IPS-20b (cell line): ENCODE data around the gene FBXW8.

Source experiments
- H3K27ac ChIP-seq: one replicate; pipeline ENCODE4 v1.5.1; 2013; ENCODE audit warnings: low read length
- H3K27me3 ChIP-seq: 2 replicates; pipeline ENCODE4 v1.6.1; 2013; ENCODE audit warnings: mild to moderate bottlenecking, low read length, inconsistent platforms; ENCODE audit not compliant: insufficient read depth
- H3K36me3 ChIP-seq: 2 replicates; pipeline ENCODE4 v1.6.1; 2013; ENCODE audit warnings: low read depth, mild to moderate bottlenecking, inconsistent platforms, low read length, moderate library complexity; ENCODE audit not compliant: insufficient read depth
- H3K4me1 ChIP-seq: 2 replicates; pipeline ENCODE4 v1.6.1; 2013; ENCODE audit warnings: mild to moderate bottlenecking, control low read depth, inconsistent platforms, low read length, moderate library complexity; ENCODE audit not compliant: insufficient read depth
- H3K4me3 ChIP-seq: 2 replicates; pipeline ENCODE4 v1.5.1; 2013; ENCODE audit warnings: mild to moderate bottlenecking, low read length, inconsistent platforms
- H3K9ac ChIP-seq: 2 replicates; pipeline ENCODE4 v1.6.1; 2013; ENCODE audit warnings: low read depth, mild to moderate bottlenecking, inconsistent platforms, low read length, moderate library complexity
- H3K9me3 ChIP-seq: 2 replicates; pipeline ENCODE4 v1.6.1; 2013; ENCODE audit warnings: mild to moderate bottlenecking, low read depth, low read length, inconsistent platforms; ENCODE audit not compliant: insufficient read depth

The FBXW8 gene

DNA sequence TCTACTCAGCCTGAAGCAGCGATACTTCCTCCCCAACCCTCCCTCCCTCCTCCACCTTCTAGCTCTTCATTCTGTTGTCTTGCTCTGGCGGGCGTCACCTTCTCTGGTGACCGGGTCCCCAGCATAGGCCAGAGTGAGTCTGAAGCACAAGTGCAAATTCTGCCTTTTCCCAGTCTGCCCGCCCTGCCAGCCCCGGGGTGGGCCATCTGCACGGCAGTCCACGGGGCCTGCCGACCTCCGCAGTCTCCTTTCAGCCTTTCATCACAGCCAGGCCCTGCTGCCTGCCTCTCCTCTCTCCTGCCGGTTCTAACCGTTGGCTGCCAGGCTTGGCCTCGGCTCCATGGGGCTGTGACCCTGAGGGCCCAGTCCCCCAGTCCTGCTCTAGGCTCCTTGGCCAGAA lies 129.7 kb downstream of the FBXW8 start:
- H3K36me3 ChIP-seq: no peaks in the 10 kb centered on the region
- H3K4me3 ChIP-seq: no peak overlapping the region
- H3K27ac ChIP-seq: no peak overlapping the region
- H3K9ac ChIP-seq: no peak overlapping the region
- H3K4me1 ChIP-seq: peaks cover 4% of the 10 kb centered on the region; the same call in 1 of the 2 replicates
- H3K27me3 ChIP-seq: no peaks in the 10 kb centered on the region
- no peaks in the 10 kb centered on the region for H3K9me3 ChIP-seq

- Histone ChIP-seq H3K4me1 (peaks cover 5% of the 10 kb centered on the region; the same call in 1 of the 2 replicates), H3K27ac (no peak overlapping the region), H3K4me3 (no peak overlapping the region), H3K27me3 (no peaks in the 10 kb centered on the region), H3K9ac (no peak overlapping the region), H3K36me3 (no peaks in the 10 kb centered on the region), H3K9me3 (no peaks in the 10 kb centered on the region)
Observed at GRCh38 chr12:117041798-117042170, 131.0 kb downstream of the FBXW8 start.

DNA sequence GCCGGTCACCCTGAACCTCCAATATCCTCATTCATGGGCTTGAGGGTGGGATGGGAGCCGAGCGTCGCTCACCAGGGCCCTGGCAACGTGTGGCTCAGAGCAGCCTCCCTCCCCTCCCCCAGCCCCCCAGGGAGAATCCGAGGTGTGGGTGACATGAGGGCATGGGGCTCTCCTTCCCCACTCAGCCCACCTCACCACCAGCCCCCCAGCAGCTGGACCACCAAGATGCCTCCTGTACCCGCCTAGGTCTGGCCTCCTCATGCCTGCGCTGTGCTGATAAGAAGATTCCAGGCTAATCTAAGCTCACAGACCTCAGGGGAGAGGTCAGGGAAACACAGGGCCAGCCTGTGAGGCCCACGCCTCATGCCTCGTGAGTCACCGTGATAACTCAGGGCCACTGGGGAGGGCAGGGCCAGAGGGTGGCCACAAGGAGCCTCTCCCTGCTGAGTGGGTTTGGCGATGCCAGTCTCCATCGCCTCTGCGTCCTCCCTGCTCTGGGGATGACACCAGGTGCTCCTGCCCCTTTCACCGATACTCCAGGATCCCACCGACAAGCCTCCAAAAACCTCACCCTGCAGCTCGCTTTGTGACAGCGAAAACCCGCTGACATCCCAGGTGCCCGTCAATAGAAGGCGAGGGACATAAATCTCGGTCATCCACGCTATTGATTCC lies 131.6 kb downstream of the FBXW8 start:
- no peaks in the 10 kb centered on the region for H3K9me3 ChIP-seq
- no peak overlapping the region for H3K27ac ChIP-seq
- H3K36me3 ChIP-seq: no peaks in the 10 kb centered on the region
- H3K4me1 ChIP-seq: peaks cover 5% of the 10 kb centered on the region; the same call in 1 of the 2 replicates
- H3K27me3 ChIP-seq: no peaks in the 10 kb centered on the region
- H3K4me3 ChIP-seq: no peak overlapping the region
- no peak overlapping the region for H3K9ac ChIP-seq

DNA sequence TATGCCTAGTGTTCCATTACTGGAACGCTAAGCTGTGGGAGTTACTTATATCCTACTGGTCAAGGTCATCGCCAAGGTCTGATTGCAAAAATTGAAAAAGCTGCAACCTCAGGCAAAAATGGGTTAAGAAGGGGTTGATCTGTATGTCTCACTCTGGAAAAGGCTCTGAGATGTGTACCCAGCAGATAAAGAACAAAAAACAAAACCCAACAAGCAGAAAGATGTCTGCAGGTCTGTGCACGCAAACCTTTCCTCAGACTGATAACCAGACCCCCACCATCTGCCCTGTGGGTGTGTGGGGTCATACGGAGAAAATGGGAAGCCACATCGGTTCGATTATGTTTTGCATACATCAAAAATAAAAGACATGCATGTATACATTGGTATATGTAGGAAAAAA lies 132.1 kb downstream of the FBXW8 start:
- Histone ChIP-seq H3K9ac (no peak overlapping the region), H3K9me3 (no peaks in the 10 kb centered on the region), H3K27me3 (no peaks in the 10 kb centered on the region), H3K4me3 (no peak overlapping the region), H3K36me3 (no peaks in the 10 kb centered on the region), H3K4me1 (peaks cover 5% of the 10 kb centered on the region; the same call in 1 of the 2 replicates), H3K27ac (no peak overlapping the region)

DNA sequence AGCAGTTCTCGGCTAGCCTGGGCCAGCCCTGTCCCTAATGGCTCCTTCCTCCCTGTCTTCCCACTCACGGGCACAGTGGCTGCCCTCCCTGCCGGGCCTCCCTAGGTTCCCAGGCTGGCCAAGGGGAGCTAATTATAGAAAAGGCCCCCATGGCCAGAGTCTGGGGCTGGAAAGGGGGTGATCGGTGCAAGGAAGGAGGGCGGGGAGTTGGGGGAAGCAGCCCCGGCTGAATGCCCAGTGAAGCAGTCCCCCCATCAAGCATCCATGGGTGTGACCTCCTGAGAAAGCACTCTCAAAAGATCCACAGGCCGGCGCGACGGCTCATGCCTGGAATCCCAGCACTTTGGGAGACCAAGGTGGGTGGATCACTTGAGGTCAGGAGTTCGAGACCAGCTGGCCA lies 133.6 kb downstream of the FBXW8 start:
- H3K27me3 ChIP-seq: no peaks in the 10 kb centered on the region
- H3K27ac ChIP-seq: no peak overlapping the region

DNA sequence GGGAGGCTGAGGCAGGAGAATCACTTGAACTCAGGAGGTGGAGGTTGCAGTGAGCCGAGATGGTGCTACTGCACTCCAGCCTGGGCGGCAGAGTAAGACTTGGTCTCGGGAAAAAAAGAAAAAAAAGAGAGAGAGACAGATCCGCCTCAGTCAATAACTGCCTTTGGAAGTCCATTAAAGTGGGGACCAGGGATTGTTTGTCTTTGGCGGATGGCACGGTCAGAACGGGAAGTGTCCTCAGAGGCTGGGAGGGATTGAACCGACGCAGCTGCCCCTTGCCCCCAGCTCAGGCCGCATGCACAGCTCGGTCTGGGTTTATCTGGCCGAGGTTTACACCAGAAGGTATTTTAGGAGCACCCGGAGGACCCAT lies 134.0 kb downstream of the FBXW8 start:
- H3K27ac ChIP-seq: no peak overlapping the region
- H3K4me3 ChIP-seq: no peak overlapping the region
- no peaks in the 10 kb centered on the region for H3K9me3 ChIP-seq
- H3K9ac ChIP-seq: no peak overlapping the region
- H3K4me1 ChIP-seq: peaks cover 5% of the 10 kb centered on the region; the same call in 1 of the 2 replicates
- H3K27me3 ChIP-seq: no peaks in the 10 kb centered on the region
- H3K36me3 ChIP-seq: no peaks in the 10 kb centered on the region

More for the DNA sequence above, 133.6 kb downstream of the FBXW8 start:
- Histone ChIP-seq H3K4me3 (no peak overlapping the region), H3K36me3 (no peaks in the 10 kb centered on the region), H3K4me1 (peaks cover 5% of the 10 kb centered on the region; the same call in 1 of the 2 replicates), H3K9me3 (no peaks in the 10 kb centered on the region), H3K9ac (no peak overlapping the region)

DNA sequence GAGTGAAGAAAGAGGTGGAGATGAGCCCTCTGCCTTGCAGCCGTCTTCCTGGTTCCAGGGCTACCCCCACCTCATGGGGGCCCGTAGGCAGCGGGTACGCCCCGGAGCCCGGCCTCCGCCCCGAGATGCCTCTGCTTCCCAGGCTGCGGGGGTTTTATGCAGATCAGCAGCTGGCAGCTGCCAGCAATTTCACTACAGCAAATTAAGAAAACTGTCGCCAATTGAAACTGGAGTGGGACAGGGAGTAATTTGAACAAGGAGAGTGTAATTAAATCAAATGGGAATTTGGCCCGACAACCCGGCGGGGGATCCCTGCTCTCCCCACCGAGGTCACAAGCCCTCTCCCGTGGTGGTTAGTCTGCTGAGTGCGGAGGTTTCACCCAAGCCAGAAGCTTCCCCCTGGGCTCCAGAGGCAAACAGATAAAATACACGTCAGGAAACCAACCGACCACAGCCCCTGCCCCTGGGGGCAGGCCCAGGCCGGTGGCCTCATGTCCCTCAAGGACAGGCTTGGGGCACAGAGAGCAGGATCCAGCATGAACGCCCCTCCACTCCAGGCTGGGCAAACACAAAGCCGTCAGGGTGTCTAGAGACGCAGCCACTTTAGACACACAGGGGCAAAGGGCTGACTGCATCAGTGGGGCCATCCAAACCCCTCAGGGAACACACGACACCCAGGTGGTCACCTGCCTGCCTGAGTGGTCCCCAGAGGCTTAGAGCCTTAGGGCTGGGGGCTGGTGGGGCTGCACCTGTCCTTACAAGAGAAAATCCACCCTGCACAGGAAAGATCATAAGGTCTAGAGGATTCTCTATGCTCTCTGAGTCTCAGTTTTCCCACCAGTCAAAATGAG lies 134.6 kb downstream of the FBXW8 start:
- no peak overlapping the region for H3K27ac ChIP-seq
- no peaks in the 10 kb centered on the region for H3K9me3 ChIP-seq
- H3K36me3 ChIP-seq: no peaks in the 10 kb centered on the region
- peaks cover 5% of the 10 kb centered on the region; the same call in 1 of the 2 replicates for H3K4me1 ChIP-seq
- no peak overlapping the region for H3K4me3 ChIP-seq
- H3K9ac ChIP-seq: no peak overlapping the region; the same call in 1 of the 2 replicates
- H3K27me3 ChIP-seq: no peaks in the 10 kb centered on the region

- peaks cover 5% of the 10 kb centered on the region; the same call in 1 of the 2 replicates for H3K4me1 ChIP-seq
- no peaks in the 10 kb centered on the region for H3K27me3 ChIP-seq
- no peak overlapping the region for H3K9ac ChIP-seq
- H3K27ac ChIP-seq: no peak overlapping the region
- no peaks in the 10 kb centered on the region for H3K9me3 ChIP-seq
- H3K4me3 ChIP-seq: no peak overlapping the region
- no peaks in the 10 kb centered on the region for H3K36me3 ChIP-seq
Observed at GRCh38 chr12:117046011-117046369, 135.2 kb downstream of the FBXW8 start.

- Histone ChIP-seq H3K27me3 (no peaks in the 10 kb centered on the region), H3K36me3 (no peaks in the 10 kb centered on the region), H3K4me3 (no peak overlapping the region), H3K4me1 (peaks cover 6% of the 10 kb centered on the region; the same call in 1 of the 2 replicates), H3K27ac (no peak overlapping the region), H3K9ac (no peak overlapping the region), H3K9me3 (no peaks in the 10 kb centered on the region)
Observed at GRCh38 chr12:117046425-117046824, 135.7 kb downstream of the FBXW8 start.

DNA sequence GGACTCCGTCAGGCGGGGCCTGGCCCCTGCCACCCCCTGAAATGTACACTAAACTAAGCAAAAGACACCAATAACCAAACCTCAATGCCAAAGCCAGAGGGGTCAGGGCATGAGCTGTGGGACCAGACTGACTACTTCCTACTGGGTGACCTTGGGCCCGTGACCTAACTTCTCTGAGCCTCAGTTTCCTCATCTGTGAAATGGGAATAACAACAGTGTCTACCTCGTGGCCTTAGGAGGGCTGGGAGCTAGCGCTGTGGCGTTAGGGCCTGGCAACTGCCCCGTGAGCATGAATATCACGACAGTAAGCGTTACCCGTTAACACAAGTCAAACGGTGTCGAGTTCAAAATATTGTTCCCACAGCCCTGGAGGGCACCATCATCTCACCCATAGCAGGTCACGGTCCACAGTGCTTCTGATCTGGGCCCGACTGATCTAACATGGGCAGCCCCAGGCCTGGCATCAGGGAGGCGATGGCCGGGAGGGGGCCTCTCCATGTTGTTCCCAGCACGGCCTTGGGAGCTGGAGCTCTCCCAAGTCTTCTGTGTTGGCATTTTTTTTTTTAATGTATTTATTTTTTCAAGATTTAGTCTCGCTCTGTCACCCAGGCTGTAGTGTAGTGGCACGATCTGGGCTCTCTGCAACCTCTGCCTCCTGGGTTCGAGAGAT lies 136.2 kb downstream of the FBXW8 start:
- Histone ChIP-seq H3K27me3 (no peaks in the 10 kb centered on the region), H3K27ac (no peak overlapping the region), H3K9me3 (no peaks in the 10 kb centered on the region), H3K9ac (no peak overlapping the region), H3K36me3 (no peaks in the 10 kb centered on the region), H3K4me1 (peaks cover 8% of the 10 kb centered on the region; the same call in 1 of the 2 replicates), H3K4me3 (no peak overlapping the region)

GRCh38 chr12:117047810-117048584 lies 137.2 kb downstream of the FBXW8 start:
- H3K36me3 ChIP-seq: no peaks in the 10 kb centered on the region
- H3K9ac ChIP-seq: no peak overlapping the region
- no peak overlapping the region for H3K27ac ChIP-seq
- peaks cover 15% of the 10 kb centered on the region; the same call in 1 of the 2 replicates for H3K4me1 ChIP-seq
- no peaks in the 10 kb centered on the region for H3K9me3 ChIP-seq
- no peaks in the 10 kb centered on the region for H3K27me3 ChIP-seq
- H3K4me3 ChIP-seq: no peak overlapping the region
